Liver (tissue), 9 donors: Measurements from ENCODE around the gene FMN2. TPM values are rescaled to one million over a fixed set of nuclear protein-coding genes. Genes with fewer than 3 reads are reported as not detected.

ENCODE experiments used
- DNase-seq: peaks from one replicate; pipeline ENCODE4 v3.0.0-alpha.2; 2017; ENCODE audit warnings: low spot score
- H3K27ac ChIP-seq, 2 donors: one replicate each; pipeline ENCODE4 v1.7.0; 2013; ENCODE audit warnings: inconsistent platforms in 2 of 2, low read length in 2 of 2, control low read depth in 1 of 2, low read depth in 1 of 2, mild to moderate bottlenecking in 1 of 2
- H3K27me3 ChIP-seq, 4 donors: one replicate each; pipeline versions ENCODE4 v1.6.1 to v1.7.0; 2013; ENCODE audit warnings: low read length in 3 of 4, inconsistent platforms in 1 of 4, mild to moderate bottlenecking in 1 of 4, moderate library complexity in 1 of 4; ENCODE audit not compliant: control insufficient read depth in 4 of 4, insufficient read depth in 4 of 4
- H3K36me3 ChIP-seq, 4 donors: one replicate each; pipeline versions ENCODE4 v1.6.1 to v1.7.0; 2013; ENCODE audit warnings: low read length in 3 of 4, mild to moderate bottlenecking in 3 of 4, low read depth in 1 of 4, moderate library complexity in 1 of 4; ENCODE audit not compliant: control insufficient read depth in 4 of 4, insufficient read depth in 3 of 4
- H3K4me1 ChIP-seq, 4 donors: one replicate each; pipeline versions ENCODE4 v1.6.1 to v1.7.0; 2013; ENCODE audit warnings: low read length in 3 of 4, mild to moderate bottlenecking in 3 of 4, moderate library complexity in 1 of 4; ENCODE audit not compliant: control insufficient read depth in 4 of 4, insufficient read depth in 4 of 4
- H3K4me3 ChIP-seq, 3 donors: one replicate each; pipeline versions ENCODE4 v1.6.1 to v1.7.0; 2013; ENCODE audit warnings: low read length in 3 of 3, control low read depth in 1 of 3, low read depth in 1 of 3, mild to moderate bottlenecking in 1 of 3
- H3K9ac ChIP-seq, 2 donors: one replicate each; pipeline ENCODE4 v1.7.0; 2013; ENCODE audit warnings: low read length in 2 of 2, mild to moderate bottlenecking in 2 of 2, moderate library complexity in 2 of 2, control low read depth in 1 of 2, low read depth in 1 of 2
- H3K9me3 ChIP-seq, 4 donors: one replicate each; pipeline versions ENCODE4 v1.6.1 to v1.7.0; 2013; ENCODE audit warnings: low read length in 3 of 4; ENCODE audit not compliant: control insufficient read depth in 4 of 4
- EGR1 ChIP-seq, 2 donors: IDR thresholded peaks; 2 replicates each; pipeline ENCODE4 v1.6.1; 2016 to 2018; ENCODE audit warnings: antibody characterized with exemption in 2 of 2, low read depth in 2 of 2
- FOXA1 ChIP-seq: IDR thresholded peaks from 2 replicates; pipeline ENCODE4 v1.6.1; 2016; ENCODE audit warnings: antibody characterized with exemption
- FOXA2 ChIP-seq: IDR thresholded peaks from 2 replicates; pipeline ENCODE4 v1.6.1; 2016; ENCODE audit warnings: antibody characterized with exemption
- GABPA ChIP-seq, 2 donors: IDR thresholded peaks in 1 of 2; conservative IDR thresholded peaks in 1 of 2; 2 replicates each; pipeline ENCODE4 v1.6.1; 2016; ENCODE audit warnings: antibody characterized with exemption in 2 of 2, mild to moderate bottlenecking in 1 of 2, moderate library complexity in 1 of 2
- HNF4A ChIP-seq, 2 donors: conservative IDR thresholded peaks; 2 replicates each; pipeline ENCODE4 v1.6.1; 2016; ENCODE audit warnings: antibody characterized with exemption in 2 of 2, mild to moderate bottlenecking in 2 of 2
- HNF4G ChIP-seq: IDR thresholded peaks from 2 replicates; pipeline ENCODE4 v1.6.1; 2016; ENCODE audit warnings: antibody characterized with exemption
- JUND ChIP-seq, 2 donors: IDR thresholded peaks; 2 replicates each; pipeline ENCODE4 v1.6.1; 2016; ENCODE audit warnings: antibody characterized with exemption in 2 of 2
- NR2F2 ChIP-seq: IDR thresholded peaks from 2 replicates; pipeline ENCODE4 v1.6.1; 2016; ENCODE audit warnings: antibody characterized with exemption
- RAD21 ChIP-seq, 2 donors: IDR thresholded peaks; 2 replicates each; pipeline ENCODE4 v1.6.1; 2016; ENCODE audit warnings: antibody characterized with exemption in 2 of 2, mild to moderate bottlenecking in 2 of 2
- RXRA ChIP-seq, 2 donors: IDR thresholded peaks; 2 replicates each; pipeline ENCODE4 v1.6.1; 2017 to 2018; ENCODE audit warnings: antibody characterized with exemption in 2 of 2, mild to moderate bottlenecking in 1 of 2
- SP1 ChIP-seq: IDR thresholded peaks from 2 replicates; pipeline ENCODE4 v1.6.1; 2018; ENCODE audit warnings: antibody characterized with exemption, mild to moderate bottlenecking
- TAF1 ChIP-seq: conservative IDR thresholded peaks from 2 replicates; pipeline ENCODE4 v1.6.1; 2016; ENCODE audit warnings: antibody characterized with exemption, mild to moderate bottlenecking
- YY1 ChIP-seq: IDR thresholded peaks from 2 replicates; pipeline ENCODE4 v1.6.1; 2016; ENCODE audit warnings: antibody characterized with exemption, mild to moderate bottlenecking
- WGBS: extraction: QIAGEN DNeasy Blood & Tissue Kit; methylation state at CpG from one replicate; pipeline ENCODE4 v1.1.7; 2013; 5-methylcytosine and 5-hydroxymethylcytosine counted together
- polyA plus RNA-seq, 2 donors: library from polyadenylated mRNA; stranded (reverse) in 1 of 2; unstranded in 1 of 2; fragments of 200-250 nt in 1 of 2; fragments of >200 nt in 1 of 2; fragmentation: Nextera tagmentation in 1 of 2; extraction: Ambion mirVana in 1 of 2; gene quantifications; one replicate each; pipeline versions ENCODE4 v1.2.1 to v1.2.3, GENCODE V29; 2013 to 2015
- total RNA-seq, 2 donors: library from RNA; depleted of rRNA; stranded (reverse); fragments of >200 nt; gene quantifications; one replicate each; pipeline ENCODE4 v1.2.3, GENCODE V29; 2014
- TF ChIP-seq, protein P1 (sequence below): IDR thresholded peaks from 2 replicates; pipeline ENCODE4 v1.6.1; 2016; ENCODE audit warnings: antibody characterized with exemption, mild to moderate bottlenecking
- TF ChIP-seq, protein P2 (sequence below): fragments of 150-350 bp; IDR thresholded peaks from 2 replicates; pipeline ENCODE4 v1.5.1; 2017; ENCODE audit warnings: improper control_type of control experiment, low read depth, low read length; ENCODE audit not compliant: missing input control
- TF ChIP-seq, protein P3 (sequence below): IDR thresholded peaks from 2 replicates; pipeline ENCODE4 v1.6.1; 2016; ENCODE audit warnings: antibody characterized with exemption
- TF ChIP-seq, protein P4 (sequence below): IDR thresholded peaks from 2 replicates; pipeline ENCODE4 v1.6.1; 2016; ENCODE audit warnings: antibody characterized with exemption
- TF ChIP-seq, protein P5 (sequence below): IDR thresholded peaks from 2 replicates; pipeline ENCODE4 v1.6.1; 2016; ENCODE audit warnings: antibody characterized with exemption
- donor health status: healthy.
- donor health status: healthy.
- donor health status: healthy.
- donor health status: healthy.
- donor health status: healthy.

The FMN2 gene
- total and polyA plus RNA-seq, 4 donors = 0.17 TPM; not detected in 3

DNA sequence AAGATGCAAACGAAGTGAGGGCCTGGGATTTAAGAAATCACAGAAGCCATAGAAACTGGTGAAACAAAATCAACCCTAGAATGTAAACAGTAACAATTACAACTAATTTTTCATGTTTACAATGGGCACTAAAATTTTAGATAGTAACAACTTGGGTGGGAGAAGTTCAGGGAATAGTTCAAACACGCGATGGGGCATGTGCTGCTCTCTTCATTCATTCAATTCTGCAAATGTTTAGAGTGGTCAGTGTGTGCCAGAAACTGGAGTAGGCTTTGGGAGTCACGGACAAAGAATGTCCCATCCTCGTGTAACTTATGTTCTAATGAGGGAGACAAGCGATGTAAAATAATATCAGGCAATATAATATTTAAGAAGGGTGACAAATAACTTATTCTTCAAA lies 386.9 kb downstream of the FMN2 start:
- H3K9me3 ChIP-seq = no peaks in the 10 kb centered on the region
- no peak overlapping the region for H3K27ac ChIP-seq
- TF ChIP-seq, protein P1, sequence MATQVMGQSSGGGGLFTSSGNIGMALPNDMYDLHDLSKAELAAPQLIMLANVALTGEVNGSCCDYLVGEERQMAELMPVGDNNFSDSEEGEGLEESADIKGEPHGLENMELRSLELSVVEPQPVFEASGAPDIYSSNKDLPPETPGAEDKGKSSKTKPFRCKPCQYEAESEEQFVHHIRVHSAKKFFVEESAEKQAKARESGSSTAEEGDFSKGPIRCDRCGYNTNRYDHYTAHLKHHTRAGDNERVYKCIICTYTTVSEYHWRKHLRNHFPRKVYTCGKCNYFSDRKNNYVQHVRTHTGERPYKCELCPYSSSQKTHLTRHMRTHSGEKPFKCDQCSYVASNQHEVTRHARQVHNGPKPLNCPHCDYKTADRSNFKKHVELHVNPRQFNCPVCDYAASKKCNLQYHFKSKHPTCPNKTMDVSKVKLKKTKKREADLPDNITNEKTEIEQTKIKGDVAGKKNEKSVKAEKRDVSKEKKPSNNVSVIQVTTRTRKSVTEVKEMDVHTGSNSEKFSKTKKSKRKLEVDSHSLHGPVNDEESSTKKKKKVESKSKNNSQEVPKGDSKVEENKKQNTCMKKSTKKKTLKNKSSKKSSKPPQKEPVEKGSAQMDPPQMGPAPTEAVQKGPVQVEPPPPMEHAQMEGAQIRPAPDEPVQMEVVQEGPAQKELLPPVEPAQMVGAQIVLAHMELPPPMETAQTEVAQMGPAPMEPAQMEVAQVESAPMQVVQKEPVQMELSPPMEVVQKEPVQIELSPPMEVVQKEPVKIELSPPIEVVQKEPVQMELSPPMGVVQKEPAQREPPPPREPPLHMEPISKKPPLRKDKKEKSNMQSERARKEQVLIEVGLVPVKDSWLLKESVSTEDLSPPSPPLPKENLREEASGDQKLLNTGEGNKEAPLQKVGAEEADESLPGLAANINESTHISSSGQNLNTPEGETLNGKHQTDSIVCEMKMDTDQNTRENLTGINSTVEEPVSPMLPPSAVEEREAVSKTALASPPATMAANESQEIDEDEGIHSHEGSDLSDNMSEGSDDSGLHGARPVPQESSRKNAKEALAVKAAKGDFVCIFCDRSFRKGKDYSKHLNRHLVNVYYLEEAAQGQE = no peak
- TF ChIP-seq HNF4A (conservative IDR thresholded peaks at IDR 0.05) = no peak
- no peak for TF ChIP-seq TAF1
- no peak for TF ChIP-seq FOXA1
- TF ChIP-seq GABPA (IDR thresholded peaks at IDR 0.05 in 1 of 2, conservative IDR thresholded peaks at IDR 0.05 in 1 of 2) = no peak
- TF ChIP-seq, protein P2, sequence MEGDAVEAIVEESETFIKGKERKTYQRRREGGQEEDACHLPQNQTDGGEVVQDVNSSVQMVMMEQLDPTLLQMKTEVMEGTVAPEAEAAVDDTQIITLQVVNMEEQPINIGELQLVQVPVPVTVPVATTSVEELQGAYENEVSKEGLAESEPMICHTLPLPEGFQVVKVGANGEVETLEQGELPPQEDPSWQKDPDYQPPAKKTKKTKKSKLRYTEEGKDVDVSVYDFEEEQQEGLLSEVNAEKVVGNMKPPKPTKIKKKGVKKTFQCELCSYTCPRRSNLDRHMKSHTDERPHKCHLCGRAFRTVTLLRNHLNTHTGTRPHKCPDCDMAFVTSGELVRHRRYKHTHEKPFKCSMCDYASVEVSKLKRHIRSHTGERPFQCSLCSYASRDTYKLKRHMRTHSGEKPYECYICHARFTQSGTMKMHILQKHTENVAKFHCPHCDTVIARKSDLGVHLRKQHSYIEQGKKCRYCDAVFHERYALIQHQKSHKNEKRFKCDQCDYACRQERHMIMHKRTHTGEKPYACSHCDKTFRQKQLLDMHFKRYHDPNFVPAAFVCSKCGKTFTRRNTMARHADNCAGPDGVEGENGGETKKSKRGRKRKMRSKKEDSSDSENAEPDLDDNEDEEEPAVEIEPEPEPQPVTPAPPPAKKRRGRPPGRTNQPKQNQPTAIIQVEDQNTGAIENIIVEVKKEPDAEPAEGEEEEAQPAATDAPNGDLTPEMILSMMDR = no peak
- TF ChIP-seq RXRA (IDR thresholded peaks at IDR 0.05) = no peak
- no peak for TF ChIP-seq NR2F2
- TF ChIP-seq, protein P3, sequence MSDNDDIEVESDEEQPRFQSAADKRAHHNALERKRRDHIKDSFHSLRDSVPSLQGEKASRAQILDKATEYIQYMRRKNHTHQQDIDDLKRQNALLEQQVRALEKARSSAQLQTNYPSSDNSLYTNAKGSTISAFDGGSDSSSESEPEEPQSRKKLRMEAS = no peak
- no peak for TF ChIP-seq EGR1 (IDR thresholded peaks at IDR 0.05; ENCODE audit: low read depth in 2 of 2)
- TF ChIP-seq FOXA2 = no peak
- no peak for TF ChIP-seq SP1
- TF ChIP-seq YY1 = no peak
- no peak for TF ChIP-seq JUND (IDR thresholded peaks at IDR 0.05)
- 88% methylated on average over 6 of the region's 6 CpGs for WGBS
- no peak overlapping the region for H3K9ac ChIP-seq
- H3K4me1 ChIP-seq = peaks cover 0 to 2% (median 0%) of the 10 kb centered on the region in 4 donors
- no peaks in the 10 kb centered on the region for H3K36me3 ChIP-seq
- no peak overlapping the region for H3K4me3 ChIP-seq
- no peaks in the 10 kb centered on the region for H3K27me3 ChIP-seq
- no peak for DNase-seq

DNA sequence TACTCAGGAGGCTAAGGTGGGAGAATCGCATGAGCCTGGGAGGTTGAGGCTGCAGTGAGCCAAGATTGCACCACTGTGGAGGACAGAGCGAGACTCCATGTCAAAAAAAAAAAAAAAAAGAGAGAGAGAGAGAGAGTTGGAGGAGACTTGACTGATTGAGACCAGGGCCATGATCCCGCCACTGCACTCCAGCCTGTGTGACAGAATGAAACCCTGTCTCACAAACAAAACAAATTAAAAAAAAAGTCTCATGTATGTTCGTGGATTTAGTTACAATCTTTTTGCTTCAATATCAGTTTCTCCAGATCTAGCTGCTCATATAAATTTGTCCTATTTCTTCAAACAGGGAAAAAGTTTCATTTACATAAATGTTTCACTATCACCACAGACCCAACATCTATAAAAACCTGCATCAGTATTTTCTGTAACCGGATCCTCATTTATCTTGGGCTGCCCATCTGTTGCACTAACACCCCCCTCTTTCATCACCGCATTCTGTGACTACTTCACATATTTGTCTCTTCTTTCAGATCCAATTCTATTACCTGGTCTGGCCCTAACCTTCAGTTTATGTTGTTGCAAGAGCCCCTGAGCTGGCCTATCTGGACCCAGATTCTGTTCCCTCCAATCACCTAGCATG lies 393.2 kb downstream of the FMN2 start:
- H3K27me3 ChIP-seq = no peaks in the 10 kb centered on the region
- TF ChIP-seq, protein P4, sequence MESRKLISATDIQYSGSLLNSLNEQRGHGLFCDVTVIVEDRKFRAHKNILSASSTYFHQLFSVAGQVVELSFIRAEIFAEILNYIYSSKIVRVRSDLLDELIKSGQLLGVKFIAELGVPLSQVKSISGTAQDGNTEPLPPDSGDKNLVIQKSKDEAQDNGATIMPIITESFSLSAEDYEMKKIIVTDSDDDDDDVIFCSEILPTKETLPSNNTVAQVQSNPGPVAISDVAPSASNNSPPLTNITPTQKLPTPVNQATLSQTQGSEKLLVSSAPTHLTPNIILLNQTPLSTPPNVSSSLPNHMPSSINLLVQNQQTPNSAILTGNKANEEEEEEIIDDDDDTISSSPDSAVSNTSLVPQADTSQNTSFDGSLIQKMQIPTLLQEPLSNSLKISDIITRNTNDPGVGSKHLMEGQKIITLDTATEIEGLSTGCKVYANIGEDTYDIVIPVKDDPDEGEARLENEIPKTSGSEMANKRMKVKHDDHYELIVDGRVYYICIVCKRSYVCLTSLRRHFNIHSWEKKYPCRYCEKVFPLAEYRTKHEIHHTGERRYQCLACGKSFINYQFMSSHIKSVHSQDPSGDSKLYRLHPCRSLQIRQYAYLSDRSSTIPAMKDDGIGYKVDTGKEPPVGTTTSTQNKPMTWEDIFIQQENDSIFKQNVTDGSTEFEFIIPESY = no peak
- TF ChIP-seq GABPA (IDR thresholded peaks at IDR 0.05 in 1 of 2, conservative IDR thresholded peaks at IDR 0.05 in 1 of 2) (no peak), JUND (IDR thresholded peaks at IDR 0.05) (no peak), NR2F2 (no peak), YY1 (no peak), HNF4G (no peak), FOXA1 (no peak), RXRA (IDR thresholded peaks at IDR 0.05) (no peak), EGR1 (IDR thresholded peaks at IDR 0.05; ENCODE audit: low read depth in 2 of 2) (no peak), SP1 (no peak), FOXA2 (no peak), RAD21 (IDR thresholded peaks at IDR 0.05) (no peak)
- TF ChIP-seq, protein P2 = no peak
- TF ChIP-seq, protein P5, sequence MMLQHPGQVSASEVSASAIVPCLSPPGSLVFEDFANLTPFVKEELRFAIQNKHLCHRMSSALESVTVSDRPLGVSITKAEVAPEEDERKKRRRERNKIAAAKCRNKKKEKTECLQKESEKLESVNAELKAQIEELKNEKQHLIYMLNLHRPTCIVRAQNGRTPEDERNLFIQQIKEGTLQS = no peak
- H3K4me3 ChIP-seq = no peak overlapping the region
- H3K4me1 ChIP-seq = no peaks in the 10 kb centered on the region
- no peak overlapping the region for H3K9ac ChIP-seq
- no peak overlapping the region for H3K27ac ChIP-seq
- 92% methylated on average over 6 of the region's 6 CpGs for WGBS
- no peaks in the 10 kb centered on the region for H3K9me3 ChIP-seq
- DNase-seq = no peak
- H3K36me3 ChIP-seq = no peaks in the 10 kb centered on the region
